SU-DHL-6 (cell line): ENCODE results near the gene CS.

Source experiments
- H2AFZ ChIP-seq: fragments of 200-600 bp; sonication (generic); 2 replicates; pipeline ENCODE4 v1.6.1; 2014; ENCODE audit warnings: low read depth, mild to moderate bottlenecking, moderate library complexity, mixed read lengths, antibody characterized with exemption, low read length; ENCODE audit not compliant: severe bottlenecking
- H3F3A ChIP-seq: fragments of 200-600 bp; shearing (Covaris generic); 2 replicates; pipeline ENCODE4 v1.6.0; 2016; ENCODE audit warnings: antibody characterized with exemption, mild to moderate bottlenecking; ENCODE audit not compliant: insufficient read depth
- H3K27ac ChIP-seq: fragments of 200-600 bp; sonication (generic); 2 replicates; pipeline ENCODE4 v1.5.1; 2016; ENCODE audit warnings: low read depth, mild to moderate bottlenecking, low read length, moderate library complexity, mixed read lengths
- H3K27me3 ChIP-seq: fragments of 200-600 bp; sonication (generic), shearing (Covaris generic); 2 replicates; pipeline ENCODE4 v1.6.0; 2014; ENCODE audit warnings: mild to moderate bottlenecking, low read length
- H3K36me3 ChIP-seq: fragments of 200-600 bp; sonication (generic); 2 replicates; pipeline ENCODE4 v1.6.1; 2014; ENCODE audit warnings: mild to moderate bottlenecking, low read length, mixed read lengths
- H3K4me2 ChIP-seq: fragments of 300-600, 200-600 bp; shearing (Covaris generic), sonication (generic); 2 replicates; pipeline ENCODE4 v1.6.0; 2014; ENCODE audit warnings: low read length, low read depth, mild to moderate bottlenecking; ENCODE audit not compliant: poor library complexity, severe bottlenecking
- H3K4me3 ChIP-seq: fragments of 200-600 bp; sonication (generic); 2 replicates; pipeline ENCODE4 v1.5.1; 2014; ENCODE audit warnings: antibody characterized with exemption, low read length, mild to moderate bottlenecking, mixed read lengths; ENCODE audit not compliant: insufficient read depth, poor library complexity, severe bottlenecking
- H3K79me2 ChIP-seq: fragments of 200-600 bp; sonication (generic); 2 replicates; pipeline ENCODE4 v1.6.1; 2014; ENCODE audit warnings: mild to moderate bottlenecking, low read length, moderate library complexity; ENCODE audit not compliant: insufficient read depth
- H3K9ac ChIP-seq: fragments of 200-600 bp; sonication (generic); 2 replicates; pipeline ENCODE4 v1.7.0; 2014; ENCODE audit warnings: mild to moderate bottlenecking, low read length
- H3K9me2 ChIP-seq: fragments of 200-600 bp; sonication (generic); replicated peaks from 2 replicates; pipeline ENCODE4 v1.6.1; 2014; ENCODE audit warnings: low read length; ENCODE audit not compliant: insufficient read depth
- H3K9me3 ChIP-seq: fragments of 200-600 bp; sonication (generic); 2 replicates; pipeline ENCODE4 v1.6.1; 2014; ENCODE audit warnings: low read length, mixed read lengths; ENCODE audit not compliant: insufficient read depth
- H4K20me1 ChIP-seq: fragments of 200-600 bp; sonication (generic); 2 replicates; pipeline ENCODE4 v1.6.1; 2014; ENCODE audit warnings: low read depth, mild to moderate bottlenecking, antibody characterized with exemption, low read length, moderate library complexity, mixed read lengths
- EZH2phosphoT487 ChIP-seq: fragments of 200-600 bp; sonication (generic), shearing (Covaris generic); conservative IDR thresholded peaks from 2 replicates; pipeline ENCODE4 v1.6.1; 2018; ENCODE audit warnings: mild to moderate bottlenecking, antibody characterized with exemption, low read length, moderate library complexity, mixed read lengths
- TF ChIP-seq, protein P1 (sequence below): fragments of 200-600 bp; sonication (generic); IDR thresholded peaks from one replicate; pipeline ENCODE4 v1.5.1; 2017; ENCODE audit warnings: antibody characterized with exemption, mild to moderate bottlenecking, low read length, moderate library complexity; ENCODE audit not compliant: insufficient read depth, poor library complexity, severe bottlenecking

Gene CS

DNA sequence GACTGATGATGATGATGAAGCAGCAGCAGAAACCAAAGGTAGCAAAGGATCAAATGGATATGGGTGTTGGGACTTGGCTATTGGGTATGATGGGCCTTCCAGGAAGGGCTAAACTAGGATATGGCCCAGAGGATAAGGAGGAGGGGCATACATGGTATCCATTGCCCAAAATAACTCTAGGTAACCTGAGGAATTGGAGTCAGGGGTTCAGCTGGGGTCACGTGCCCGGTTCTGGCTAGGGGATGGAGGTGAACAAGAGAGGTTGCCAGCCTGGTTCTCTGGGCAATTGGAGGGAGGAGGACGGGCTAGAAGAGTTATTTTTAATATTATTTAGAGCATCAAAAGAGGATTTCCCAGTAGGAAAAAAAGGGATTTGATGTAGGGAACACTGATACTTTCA, 39.2 kb downstream of the CS start:
- Histone ChIP-seq H3K9ac (no peak overlapping the region), H3K9me3 (no peaks in the 10 kb centered on the region), H3K27ac (no peak overlapping the region), H3K4me2 (no peak overlapping the region), H3K79me2 (peaks cover 10% of the 10 kb centered on the region; the same call in 1 of the 2 replicates), H3K27me3 (no peaks in the 10 kb centered on the region), H3K9me2 (no peaks in the 10 kb centered on the region), H4K20me1 (no peaks in the 10 kb centered on the region), H2AFZ (no peak overlapping the region), H3K36me3 (no peaks in the 10 kb centered on the region), H3K4me3 (no peak overlapping the region), H3F3A (peaks cover 3% of the 10 kb centered on the region; the same call in 1 of the 2 replicates)
- TF ChIP-seq, protein P1, sequence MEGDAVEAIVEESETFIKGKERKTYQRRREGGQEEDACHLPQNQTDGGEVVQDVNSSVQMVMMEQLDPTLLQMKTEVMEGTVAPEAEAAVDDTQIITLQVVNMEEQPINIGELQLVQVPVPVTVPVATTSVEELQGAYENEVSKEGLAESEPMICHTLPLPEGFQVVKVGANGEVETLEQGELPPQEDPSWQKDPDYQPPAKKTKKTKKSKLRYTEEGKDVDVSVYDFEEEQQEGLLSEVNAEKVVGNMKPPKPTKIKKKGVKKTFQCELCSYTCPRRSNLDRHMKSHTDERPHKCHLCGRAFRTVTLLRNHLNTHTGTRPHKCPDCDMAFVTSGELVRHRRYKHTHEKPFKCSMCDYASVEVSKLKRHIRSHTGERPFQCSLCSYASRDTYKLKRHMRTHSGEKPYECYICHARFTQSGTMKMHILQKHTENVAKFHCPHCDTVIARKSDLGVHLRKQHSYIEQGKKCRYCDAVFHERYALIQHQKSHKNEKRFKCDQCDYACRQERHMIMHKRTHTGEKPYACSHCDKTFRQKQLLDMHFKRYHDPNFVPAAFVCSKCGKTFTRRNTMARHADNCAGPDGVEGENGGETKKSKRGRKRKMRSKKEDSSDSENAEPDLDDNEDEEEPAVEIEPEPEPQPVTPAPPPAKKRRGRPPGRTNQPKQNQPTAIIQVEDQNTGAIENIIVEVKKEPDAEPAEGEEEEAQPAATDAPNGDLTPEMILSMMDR, result no peak
- no peak for TF ChIP-seq EZH2phosphoT487

DNA sequence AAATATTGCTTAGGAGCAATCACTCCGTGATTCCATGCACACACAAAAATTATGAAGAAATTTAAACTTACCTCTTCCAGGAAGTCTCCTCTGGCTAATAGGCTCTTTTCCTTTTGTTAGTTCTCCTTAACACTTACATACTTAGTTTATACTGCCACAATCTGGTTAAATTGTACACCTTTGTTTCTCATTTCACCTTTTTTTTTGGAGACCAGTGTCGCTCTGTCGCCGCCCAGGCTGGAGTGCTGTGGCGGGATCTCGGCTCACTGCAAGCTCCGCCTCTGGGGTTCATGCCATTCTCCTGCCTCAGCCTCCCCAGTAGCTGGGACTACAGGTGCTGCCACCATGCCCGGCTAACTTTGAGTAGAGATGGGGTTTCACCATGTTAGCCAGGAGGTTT, 39.8 kb downstream of the CS start:
- Histone ChIP-seq H3K27ac (no peak overlapping the region), H2AFZ (no peak overlapping the region), H3K79me2 (peaks cover 10% of the 10 kb centered on the region; the same call in 1 of the 2 replicates), H3K9me2 (no peaks in the 10 kb centered on the region), H3F3A (peaks cover 3% of the 10 kb centered on the region; the same call in 1 of the 2 replicates), H3K9me3 (no peaks in the 10 kb centered on the region), H3K9ac (no peak overlapping the region), H3K4me3 (no peak overlapping the region), H4K20me1 (no peaks in the 10 kb centered on the region), H3K4me2 (no peak overlapping the region), H3K27me3 (no peaks in the 10 kb centered on the region), H3K36me3 (no peaks in the 10 kb centered on the region)
- TF ChIP-seq, protein P1, result no peak
- no peak for TF ChIP-seq EZH2phosphoT487

DNA sequence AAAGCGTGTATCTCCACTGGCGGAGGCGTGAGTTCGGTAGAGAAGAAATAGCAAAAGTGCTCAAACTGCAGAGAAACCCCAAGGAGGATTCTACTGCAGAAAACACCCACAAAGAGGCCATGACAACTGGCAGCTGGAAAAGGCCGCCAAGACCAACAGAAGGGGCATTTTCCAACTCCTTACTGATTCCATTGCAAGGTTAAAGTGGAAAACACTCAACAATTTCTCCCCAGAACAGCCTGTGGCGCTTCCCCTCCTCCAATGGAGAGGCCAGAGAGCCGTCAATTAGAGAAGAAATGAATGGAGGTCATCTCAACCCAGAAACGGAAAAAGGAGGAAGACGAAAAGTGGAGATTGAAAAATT, 41.3 kb downstream of the CS start:
- Histone ChIP-seq H3K27ac (no peak overlapping the region), H4K20me1 (no peaks in the 10 kb centered on the region), H3F3A (peaks cover 3% of the 10 kb centered on the region; the same call in 1 of the 2 replicates), H2AFZ (peak overlapping the region; percentile 99), H3K9me2 (no peaks in the 10 kb centered on the region), H3K79me2 (peaks cover 10% of the 10 kb centered on the region; the same call in 1 of the 2 replicates), H3K9me3 (no peaks in the 10 kb centered on the region), H3K9ac (peak overlapping the region; percentile 73), H3K4me2 (peak overlapping the region; percentile 94), H3K27me3 (no peaks in the 10 kb centered on the region), H3K4me3 (peak overlapping the region; percentile 66), H3K36me3 (no peaks in the 10 kb centered on the region)
- TF ChIP-seq, protein P1, result no peak
- TF ChIP-seq EZH2phosphoT487, result no peak
